Measurements from ENCODE around the gene NSUN2. TPM values are rescaled to one million over a fixed set of nuclear protein-coding genes. Genes with fewer than 3 reads are reported as not detected.

The NSUN2 gene
- total RNA-seq, 2 experiments from 2014 or later: 110 to 111 TPM

GRCh38 chr5:6568383-6568782, 64.5 kb downstream of the NSUN2 start:
- intact Hi-C loops (cut with micrococcal nuclease): no loop called here
- no peak for ATAC-seq
- peaks cover 19% of the 10 kb centered on the region for H3K27me3 Mint-ChIP-seq
- H3K9me3 Mint-ChIP-seq: no peaks in the 10 kb centered on the region
- H3K27ac Mint-ChIP-seq: no peak overlapping the region
- H3K4me1 Mint-ChIP-seq (ENCODE audit: low read depth): no peaks in the 10 kb centered on the region
- DNase-seq: no peak
- CTCF ChIA-PET: no interaction called here
- no peak overlapping the region for H3K4me3 Mint-ChIP-seq
- H3K36me3 Mint-ChIP-seq (ENCODE audit: low read depth): no peaks in the 10 kb centered on the region
- POLR2A ChIA-PET: no interaction called here
- TF ChIP-seq CTCF (IDR thresholded peaks at IDR 0.05): no peak

- no peak overlapping the region for H3K4me3 Mint-ChIP-seq
- TF ChIP-seq CTCF (IDR thresholded peaks at IDR 0.05): no peak
- no peaks in the 10 kb centered on the region for H3K4me1 Mint-ChIP-seq (ENCODE audit: low read depth)
- DNase-seq (no peak), ATAC-seq (no peak)
- ChIA-PET CTCF (no interaction called here), POLR2A (no interaction called here)
- H3K27ac Mint-ChIP-seq: no peak overlapping the region
- peaks cover 19% of the 10 kb centered on the region for H3K27me3 Mint-ChIP-seq
- no peaks in the 10 kb centered on the region for H3K9me3 Mint-ChIP-seq
- H3K36me3 Mint-ChIP-seq (ENCODE audit: low read depth): no peaks in the 10 kb centered on the region
- intact Hi-C loops (cut with micrococcal nuclease): no loop called here
Measured at GRCh38 chr5:6567835-6568234, 65.0 kb downstream of the NSUN2 start.

- Mint-ChIP-seq H3K27me3 (peaks cover 19% of the 10 kb centered on the region), H3K4me1 (ENCODE audit: low read depth) (no peaks in the 10 kb centered on the region), H3K9me3 (no peaks in the 10 kb centered on the region), H3K36me3 (ENCODE audit: low read depth) (no peaks in the 10 kb centered on the region), H3K27ac (no peak overlapping the region), H3K4me3 (no peak overlapping the region)
- CTCF ChIA-PET: no interaction called here
- no peak for ATAC-seq
- POLR2A ChIA-PET: no interaction called here
- TF ChIP-seq CTCF (IDR thresholded peaks at IDR 0.05): no peak
- DNase-seq: no peak
- intact Hi-C loops (cut with micrococcal nuclease): no loop called here
Measured at GRCh38 chr5:6567068-6567467, 65.8 kb downstream of the NSUN2 start.

- no peaks in the 10 kb centered on the region for H3K4me1 Mint-ChIP-seq (ENCODE audit: low read depth)
- no peaks in the 10 kb centered on the region for H3K9me3 Mint-ChIP-seq
- no peak for TF ChIP-seq CTCF (IDR thresholded peaks at IDR 0.05)
- no peak overlapping the region for H3K27ac Mint-ChIP-seq
- POLR2A ChIA-PET: no interaction called here
- intact Hi-C loops (cut with micrococcal nuclease): no loop called here
- ATAC-seq (no peak), DNase-seq (no peak)
- CTCF ChIA-PET: no interaction called here
- H3K27me3 Mint-ChIP-seq: peaks cover 19% of the 10 kb centered on the region
- H3K36me3 Mint-ChIP-seq (ENCODE audit: low read depth): no peaks in the 10 kb centered on the region
- H3K4me3 Mint-ChIP-seq: no peak overlapping the region
Measured at GRCh38 chr5:6565492-6565891, 67.4 kb downstream of the NSUN2 start.

- no peak for TF ChIP-seq CTCF (IDR thresholded peaks at IDR 0.05)
Measured at GRCh38 chr5:6557807-6558575, 74.9 kb downstream of the NSUN2 start.

More at GRCh38 chr5:6557807-6558575, 74.9 kb downstream of the NSUN2 start:
- Mint-ChIP-seq H3K36me3 (ENCODE audit: low read depth) (no peaks in the 10 kb centered on the region), H3K4me1 (ENCODE audit: low read depth) (peaks cover 3% of the 10 kb centered on the region), H3K27me3 (peaks cover 8% of the 10 kb centered on the region), H3K4me3 (no peak overlapping the region), H3K9me3 (no peaks in the 10 kb centered on the region), H3K27ac (no peak overlapping the region)
- ChIA-PET POLR2A (interaction anchor here (0.8 kb wide), 1 partner anchor 164 kb away, joined by 3 read pairs; no protein-coding TSS in a partner anchor), CTCF (no interaction called here)
- intact Hi-C loops (cut with micrococcal nuclease): no loop called here
- no peak for DNase-seq
- no peak for ATAC-seq
